Smooth muscle cell (in vitro differentiated cells): ENCODE data around the gene CDON. TPM values are rescaled to one million over a fixed set of nuclear protein-coding genes. Genes with fewer than 3 reads are reported as not detected.

ENCODE experiments used
- DNase-seq: peaks from one replicate; lab custom pipeline; 2025; ENCODE audit not compliant: unreplicated experiment; lab: John Stamatoyannopoulos, UW
- H2AFZ ChIP-seq: fragments of 200-600 bp; sonication (generic); 2 replicates; pipeline ENCODE4 v1.6.0; 2016; ENCODE audit warnings: antibody characterized with exemption, low read depth, mild to moderate bottlenecking
- H3F3A ChIP-seq: fragments of 200-600 bp; sonication (generic); 2 replicates; pipeline ENCODE4 v1.6.0; 2017; ENCODE audit warnings: antibody characterized with exemption, low read depth
- H3K27ac ChIP-seq: fragments of 200-600 bp; sonication (generic); 2 replicates; pipeline ENCODE4 v1.5.1; 2016; ENCODE audit warnings: low read depth, mild to moderate bottlenecking
- H3K27me3 ChIP-seq: fragments of 200-600 bp; sonication (generic); 2 replicates; pipeline ENCODE4 v1.6.1; 2016; ENCODE audit warnings: low read depth, mild to moderate bottlenecking
- H3K36me3 ChIP-seq: fragments of 200-600 bp; sonication (generic); 2 replicates; pipeline ENCODE4 v1.5.1; 2016; ENCODE audit warnings: low read depth
- H3K4me1 ChIP-seq: fragments of 200-600 bp; sonication (generic); 2 replicates; pipeline ENCODE4 v1.5.1; 2016; ENCODE audit warnings: low read depth
- H3K4me2 ChIP-seq: fragments of 200-600 bp; sonication (generic); 2 replicates; pipeline ENCODE4 v1.6.0; 2016; ENCODE audit warnings: mild to moderate bottlenecking
- H3K4me3 ChIP-seq: fragments of 200-600 bp; sonication (generic); 2 replicates; pipeline ENCODE4 v1.5.1; 2016; ENCODE audit warnings: mild to moderate bottlenecking
- H3K79me2 ChIP-seq: fragments of 200-600 bp; sonication (generic); 2 replicates; pipeline ENCODE4 v1.6.0; 2016; ENCODE audit warnings: low read depth, mild to moderate bottlenecking
- H3K9ac ChIP-seq: fragments of 200-600 bp; sonication (generic); 2 replicates; pipeline ENCODE4 v1.6.0; 2016; ENCODE audit warnings: low read depth
- H3K9me3 ChIP-seq: fragments of 200-600 bp; sonication (generic); replicated peaks from 2 replicates; pipeline ENCODE4 v1.5.1; 2016; ENCODE audit warnings: low read depth
- H4K20me1 ChIP-seq: fragments of 200-600 bp; sonication (generic); 2 replicates; pipeline ENCODE4 v1.6.0; 2016; ENCODE audit warnings: low read depth
- CTCF ChIP-seq: fragments of 200-600 bp; sonication (generic); IDR thresholded peaks from 2 replicates; pipeline ENCODE4 v1.5.1; 2017; ENCODE audit warnings: borderline replicate concordance, mild to moderate bottlenecking, antibody characterized with exemption; ENCODE audit not compliant: insufficient read depth, poor library complexity, severe bottlenecking
- WGBS: methylation state at CpG from one replicate; pipeline ENCODE4 v1.1.7; 2016; ENCODE audit warnings: low lambda C conversion rate; 5-methylcytosine and 5-hydroxymethylcytosine counted together
- polyA plus RNA-seq: library from polyadenylated mRNA; unstranded; fragments of >200 nt; fragmentation: Nextera tagmentation; extraction: Ambion mirVana; gene quantifications from 2 replicates; pipeline ENCODE4 v1.2.1, GENCODE V29; 2016
- total RNA-seq: library from RNA; depleted of rRNA; stranded (reverse); fragments of >200 nt; gene quantifications from 2 replicates; pipeline ENCODE4 v1.2.3, GENCODE V29; 2014

The CDON gene
- total and polyA plus RNA-seq, 2 experiments from 2014 or later: 1.6 to 14.8 TPM

GRCh38 chr11:125956391-125957134 lies 106.1 kb downstream of the CDON start:
- 43% methylated on average over 22 of the region's 22 CpGs for WGBS
- no peaks in the 10 kb centered on the region for H3K79me2 ChIP-seq
- no peak for TF ChIP-seq CTCF
- H2AFZ ChIP-seq: peak overlapping the region; percentile 59
- peak overlapping the region; percentile 25 for H3K9ac ChIP-seq
- H3K4me3 ChIP-seq: no peak overlapping the region
- H3K36me3 ChIP-seq: no peaks in the 10 kb centered on the region
- H3K27ac ChIP-seq: peak overlapping the region; percentile 55
- H3K4me2 ChIP-seq: peak overlapping the region; percentile 77
- no peaks in the 10 kb centered on the region for H3K9me3 ChIP-seq
- H3F3A ChIP-seq: no peaks in the 10 kb centered on the region
- no peaks in the 10 kb centered on the region for H4K20me1 ChIP-seq
- no peaks in the 10 kb centered on the region for H3K4me1 ChIP-seq
- H3K27me3 ChIP-seq: no peaks in the 10 kb centered on the region
- no peak for DNase-seq

GRCh38 chr11:125955856-125956255 lies 106.8 kb downstream of the CDON start:
- TF ChIP-seq CTCF: no peak
- Histone ChIP-seq H3F3A (no peaks in the 10 kb centered on the region), H4K20me1 (no peaks in the 10 kb centered on the region), H3K27me3 (no peaks in the 10 kb centered on the region), H3K79me2 (no peaks in the 10 kb centered on the region), H3K4me1 (no peaks in the 10 kb centered on the region), H3K4me2 (no peak overlapping the region), H3K4me3 (no peak overlapping the region), H3K36me3 (no peaks in the 10 kb centered on the region), H3K27ac (no peak overlapping the region), H2AFZ (no peak overlapping the region), H3K9me3 (no peaks in the 10 kb centered on the region), H3K9ac (no peak overlapping the region)
- WGBS: 97% methylated on average over 2 of the region's 2 CpGs
- DNase-seq: no peak

GRCh38 chr11:125954945-125955640 lies 107.6 kb downstream of the CDON start:
- no peak for DNase-seq
- no peak overlapping the region for H3K4me2 ChIP-seq
- H3K27me3 ChIP-seq: no peaks in the 10 kb centered on the region
- H3K9ac ChIP-seq: no peak overlapping the region
- no peaks in the 10 kb centered on the region for H3K9me3 ChIP-seq
- H3K79me2 ChIP-seq: no peaks in the 10 kb centered on the region
- no peaks in the 10 kb centered on the region for H3K4me1 ChIP-seq
- no peaks in the 10 kb centered on the region for H3F3A ChIP-seq
- WGBS: 96% methylated on average over 15 of the region's 15 CpGs
- no peak overlapping the region for H3K4me3 ChIP-seq
- H3K27ac ChIP-seq: no peak overlapping the region
- no peak for TF ChIP-seq CTCF
- H2AFZ ChIP-seq: no peak overlapping the region
- no peaks in the 10 kb centered on the region for H4K20me1 ChIP-seq
- H3K36me3 ChIP-seq: no peaks in the 10 kb centered on the region
